SU-DHL-6 (cell line): Measurements from ENCODE around the gene NIFK.
"Not testable (repeated sequence)": the region's sequence is repeated elsewhere in the genome, so short reads cannot be mapped to it uniquely, and the experiment has no call there.

ENCODE experiments used
- H2AFZ ChIP-seq: fragments of 200-600 bp; sonication (generic); 2 replicates; pipeline ENCODE4 v1.6.1; 2014; ENCODE audit warnings: low read depth, mild to moderate bottlenecking, moderate library complexity, mixed read lengths, antibody characterized with exemption, low read length; ENCODE audit not compliant: severe bottlenecking
- H3F3A ChIP-seq: fragments of 200-600 bp; shearing (Covaris generic); 2 replicates; pipeline ENCODE4 v1.6.0; 2016; ENCODE audit warnings: antibody characterized with exemption, mild to moderate bottlenecking; ENCODE audit not compliant: insufficient read depth
- H3K27ac ChIP-seq: fragments of 200-600 bp; sonication (generic); 2 replicates; pipeline ENCODE4 v1.5.1; 2016; ENCODE audit warnings: low read depth, mild to moderate bottlenecking, low read length, moderate library complexity, mixed read lengths
- H3K27me3 ChIP-seq: fragments of 200-600 bp; sonication (generic), shearing (Covaris generic); 2 replicates; pipeline ENCODE4 v1.6.0; 2014; ENCODE audit warnings: mild to moderate bottlenecking, low read length
- H3K36me3 ChIP-seq: fragments of 200-600 bp; sonication (generic); 2 replicates; pipeline ENCODE4 v1.6.1; 2014; ENCODE audit warnings: mild to moderate bottlenecking, low read length, mixed read lengths
- H3K4me2 ChIP-seq: fragments of 300-600, 200-600 bp; shearing (Covaris generic), sonication (generic); 2 replicates; pipeline ENCODE4 v1.6.0; 2014; ENCODE audit warnings: low read length, low read depth, mild to moderate bottlenecking; ENCODE audit not compliant: poor library complexity, severe bottlenecking
- H3K4me3 ChIP-seq: fragments of 200-600 bp; sonication (generic); 2 replicates; pipeline ENCODE4 v1.5.1; 2014; ENCODE audit warnings: antibody characterized with exemption, low read length, mild to moderate bottlenecking, mixed read lengths; ENCODE audit not compliant: insufficient read depth, poor library complexity, severe bottlenecking
- H3K79me2 ChIP-seq: fragments of 200-600 bp; sonication (generic); 2 replicates; pipeline ENCODE4 v1.6.1; 2014; ENCODE audit warnings: mild to moderate bottlenecking, low read length, moderate library complexity; ENCODE audit not compliant: insufficient read depth
- H3K9ac ChIP-seq: fragments of 200-600 bp; sonication (generic); 2 replicates; pipeline ENCODE4 v1.7.0; 2014; ENCODE audit warnings: mild to moderate bottlenecking, low read length
- H3K9me2 ChIP-seq: fragments of 200-600 bp; sonication (generic); replicated peaks from 2 replicates; pipeline ENCODE4 v1.6.1; 2014; ENCODE audit warnings: low read length; ENCODE audit not compliant: insufficient read depth
- H3K9me3 ChIP-seq: fragments of 200-600 bp; sonication (generic); 2 replicates; pipeline ENCODE4 v1.6.1; 2014; ENCODE audit warnings: low read length, mixed read lengths; ENCODE audit not compliant: insufficient read depth
- H4K20me1 ChIP-seq: fragments of 200-600 bp; sonication (generic); 2 replicates; pipeline ENCODE4 v1.6.1; 2014; ENCODE audit warnings: low read depth, mild to moderate bottlenecking, antibody characterized with exemption, low read length, moderate library complexity, mixed read lengths
- CTCF ChIP-seq: fragments of 200-600 bp; sonication (generic); IDR thresholded peaks from one replicate; pipeline ENCODE4 v1.5.1; 2017; ENCODE audit warnings: antibody characterized with exemption, mild to moderate bottlenecking, low read length, moderate library complexity; ENCODE audit not compliant: insufficient read depth, poor library complexity, severe bottlenecking
- EZH2phosphoT487 ChIP-seq: fragments of 200-600 bp; sonication (generic), shearing (Covaris generic); conservative IDR thresholded peaks from 2 replicates; pipeline ENCODE4 v1.6.1; 2018; ENCODE audit warnings: mild to moderate bottlenecking, antibody characterized with exemption, low read length, moderate library complexity, mixed read lengths

NIFK gene

GRCh38 chr2:121707344-121707919, 29.2 kb downstream of the NIFK start:
- H3K79me2 ChIP-seq = no peaks in the 10 kb centered on the region
- TF ChIP-seq CTCF (no peak), EZH2phosphoT487 (no peak)
- no peak overlapping the region for H3K4me3 ChIP-seq
- H2AFZ ChIP-seq = no peak overlapping the region
- H3K27ac ChIP-seq = no peak overlapping the region
- no peaks in the 10 kb centered on the region for H3K9me2 ChIP-seq
- H3K36me3 ChIP-seq = no peaks in the 10 kb centered on the region
- no peaks in the 10 kb centered on the region for H3F3A ChIP-seq
- no peaks in the 10 kb centered on the region for H3K9me3 ChIP-seq
- H3K4me2 ChIP-seq = no peak overlapping the region
- no peak overlapping the region for H3K9ac ChIP-seq
- H4K20me1 ChIP-seq = no peaks in the 10 kb centered on the region
- H3K27me3 ChIP-seq = no peaks in the 10 kb centered on the region

- TF ChIP-seq EZH2phosphoT487 = no peak
- no peak for TF ChIP-seq CTCF
- no peaks in the 10 kb centered on the region for H3K27me3 ChIP-seq
- H4K20me1 ChIP-seq = no peaks in the 10 kb centered on the region
- H3K9me2 ChIP-seq = no peaks in the 10 kb centered on the region
- no peak overlapping the region for H3K9ac ChIP-seq
- H3K9me3 ChIP-seq = no peaks in the 10 kb centered on the region
- H3K79me2 ChIP-seq = no peaks in the 10 kb centered on the region
- no peak overlapping the region for H3K27ac ChIP-seq
- no peak overlapping the region for H2AFZ ChIP-seq
- no peaks in the 10 kb centered on the region for H3F3A ChIP-seq
- no peak overlapping the region for H3K4me2 ChIP-seq
- no peaks in the 10 kb centered on the region for H3K36me3 ChIP-seq
- H3K4me3 ChIP-seq = no peak overlapping the region
Measured at GRCh38 chr2:121705958-121706357, 30.7 kb downstream of the NIFK start.

GRCh38 chr2:121705390-121705789, 31.3 kb downstream of the NIFK start:
- TF ChIP-seq EZH2phosphoT487 (no peak), CTCF (no peak)
- no peaks in the 10 kb centered on the region for H3K79me2 ChIP-seq
- H3K9ac ChIP-seq = no peak overlapping the region
- no peak overlapping the region for H3K27ac ChIP-seq
- H3K27me3 ChIP-seq = no peaks in the 10 kb centered on the region
- no peaks in the 10 kb centered on the region for H3K9me2 ChIP-seq
- no peaks in the 10 kb centered on the region for H3F3A ChIP-seq
- H4K20me1 ChIP-seq = no peaks in the 10 kb centered on the region
- no peak overlapping the region for H3K4me2 ChIP-seq
- H2AFZ ChIP-seq = no peak overlapping the region
- no peaks in the 10 kb centered on the region for H3K36me3 ChIP-seq
- H3K9me3 ChIP-seq = no peaks in the 10 kb centered on the region
- no peak overlapping the region for H3K4me3 ChIP-seq

GRCh38 chr2:121701761-121702160, 34.9 kb downstream of the NIFK start:
- H3K27me3 ChIP-seq, H3K4me3 ChIP-seq, H3K9me2 ChIP-seq, H3K9ac ChIP-seq, H2AFZ ChIP-seq, H3K9me3 ChIP-seq, H3K4me2 ChIP-seq, H3F3A ChIP-seq, H3K79me2 ChIP-seq, H3K27ac ChIP-seq, H4K20me1 ChIP-seq, H3K36me3 ChIP-seq: not testable (repeated sequence)
